ENCODE results near the gene LRP1-AS.

LRP1-AS gene

DNA sequence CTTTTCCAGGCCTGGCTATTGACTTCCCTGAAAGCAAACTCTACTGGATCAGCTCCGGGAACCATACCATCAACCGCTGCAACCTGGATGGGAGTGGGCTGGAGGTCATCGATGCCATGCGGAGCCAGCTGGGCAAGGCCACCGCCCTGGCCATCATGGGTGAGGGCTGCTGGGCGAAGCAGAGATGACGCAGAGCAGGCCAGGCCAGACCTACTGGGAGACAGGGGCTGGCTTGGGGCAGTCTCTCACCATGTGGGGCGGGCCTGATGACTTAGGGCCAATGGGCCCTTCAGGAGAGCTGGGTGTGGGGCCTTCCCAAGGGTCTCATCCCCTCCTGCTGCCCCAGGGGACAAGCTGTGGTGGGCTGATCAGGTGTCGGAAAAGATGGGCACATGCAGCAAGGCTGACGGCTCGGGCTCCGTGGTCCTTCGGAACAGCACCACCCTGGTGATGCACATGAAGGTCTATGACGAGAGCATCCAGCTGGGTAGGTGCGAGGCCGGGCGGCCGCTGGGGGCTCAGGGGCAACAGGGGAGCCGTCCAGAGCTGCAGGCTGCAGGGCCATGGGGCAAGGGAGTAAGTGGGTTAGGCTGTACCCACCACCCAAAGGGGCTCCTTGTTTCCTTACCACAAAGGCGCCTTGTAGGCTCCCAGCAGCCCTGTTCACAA, 33.0 kb upstream of the LRP1-AS start:
- no peak for DNase-seq (ENCODE audit: low read depth in 2 of 2)

DNA sequence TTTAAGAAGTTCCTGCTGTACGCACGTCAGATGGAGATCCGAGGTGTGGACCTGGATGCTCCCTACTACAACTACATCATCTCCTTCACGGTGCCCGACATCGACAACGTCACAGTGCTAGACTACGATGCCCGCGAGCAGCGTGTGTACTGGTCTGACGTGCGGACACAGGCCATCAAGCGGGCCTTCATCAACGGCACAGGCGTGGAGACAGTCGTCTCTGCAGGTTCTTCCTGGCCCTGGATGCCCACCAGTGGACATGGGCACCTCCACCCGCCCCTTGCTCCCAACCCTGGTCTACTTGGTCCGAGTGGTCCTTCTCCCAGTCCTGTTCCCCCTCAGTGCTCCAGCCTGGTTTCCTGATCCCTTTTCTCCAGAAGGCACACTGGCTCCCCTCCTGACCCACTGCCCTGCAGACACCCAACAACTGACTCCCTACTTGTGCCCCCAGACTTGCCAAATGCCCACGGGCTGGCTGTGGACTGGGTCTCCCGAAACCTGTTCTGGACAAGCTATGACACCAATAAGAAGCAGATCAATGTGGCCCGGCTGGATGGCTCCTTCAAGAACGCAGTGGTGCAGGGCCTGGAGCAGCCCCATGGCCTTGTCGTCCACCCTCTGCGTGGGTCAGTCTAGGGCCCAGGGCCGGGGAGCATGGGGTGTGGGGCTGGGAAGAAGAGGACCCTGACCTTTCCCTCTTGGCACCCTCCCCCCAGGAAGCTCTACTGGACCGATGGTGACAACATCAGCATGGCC, 32.1 kb upstream of the LRP1-AS start:
- DNase-seq (ENCODE audit: low read depth in 2 of 2) = no peak

- no peak for DNase-seq (ENCODE audit: low read depth in 2 of 2)
Observed at GRCh38 chr12:57178213-57178612, 30.8 kb upstream of the LRP1-AS start.

DNA sequence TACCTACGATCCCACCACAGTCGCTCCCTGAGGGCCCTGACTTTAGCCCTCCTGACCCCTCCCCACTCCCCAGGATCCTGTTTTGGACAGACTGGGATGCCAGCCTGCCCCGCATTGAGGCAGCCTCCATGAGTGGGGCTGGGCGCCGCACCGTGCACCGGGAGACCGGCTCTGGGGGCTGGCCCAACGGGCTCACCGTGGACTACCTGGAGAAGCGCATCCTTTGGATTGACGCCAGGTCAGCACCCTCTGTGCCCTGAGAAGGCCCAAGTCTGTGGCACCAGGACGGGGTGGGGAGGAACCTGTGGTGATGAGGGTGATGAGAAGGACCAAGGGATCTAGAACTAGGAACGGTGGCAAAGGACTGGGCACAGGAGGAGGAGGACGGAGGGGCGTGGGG, 29.9 kb upstream of the LRP1-AS start:
- DNase-seq (ENCODE audit: low read depth in 2 of 2) = no peak

- no peak for DNase-seq (ENCODE audit: low read depth in 2 of 2)
Observed at GRCh38 chr12:57176846-57177245, 29.4 kb upstream of the LRP1-AS start.

GRCh38 chr12:57176139-57176477, 28.7 kb upstream of the LRP1-AS start:
- no peak for DNase-seq (ENCODE audit: low read depth in 2 of 2)

DNA sequence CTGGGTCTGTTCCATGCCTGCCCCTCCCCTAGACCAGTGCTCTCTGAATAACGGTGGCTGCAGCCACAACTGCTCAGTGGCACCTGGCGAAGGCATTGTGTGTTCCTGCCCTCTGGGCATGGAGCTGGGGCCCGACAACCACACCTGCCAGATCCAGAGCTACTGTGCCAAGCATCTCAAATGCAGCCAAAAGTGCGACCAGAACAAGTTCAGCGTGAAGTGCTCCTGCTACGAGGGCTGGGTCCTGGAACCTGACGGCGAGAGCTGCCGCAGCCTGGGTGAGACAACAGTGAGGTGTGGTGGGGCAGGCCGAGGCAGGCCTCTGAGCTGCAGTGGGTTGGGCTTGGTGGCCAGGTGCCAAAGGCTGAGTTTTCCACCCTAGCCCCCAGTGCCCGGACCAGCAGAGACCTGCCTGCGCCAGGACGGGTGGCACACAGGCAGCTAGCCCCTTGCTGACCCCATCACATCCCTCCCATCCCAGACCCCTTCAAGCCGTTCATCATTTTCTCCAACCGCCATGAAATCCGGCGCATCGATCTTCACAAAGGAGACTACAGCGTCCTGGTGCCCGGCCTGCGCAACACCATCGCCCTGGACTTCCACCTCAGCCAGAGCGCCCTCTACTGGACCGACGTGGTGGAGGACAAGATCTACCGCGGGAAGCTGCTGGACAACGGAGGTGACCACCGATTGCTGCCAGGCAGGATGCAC, 28.2 kb upstream of the LRP1-AS start:
- DNase-seq (ENCODE audit: low read depth in 2 of 2) = peak in 1 of 2 donors; percentile 2

DNA sequence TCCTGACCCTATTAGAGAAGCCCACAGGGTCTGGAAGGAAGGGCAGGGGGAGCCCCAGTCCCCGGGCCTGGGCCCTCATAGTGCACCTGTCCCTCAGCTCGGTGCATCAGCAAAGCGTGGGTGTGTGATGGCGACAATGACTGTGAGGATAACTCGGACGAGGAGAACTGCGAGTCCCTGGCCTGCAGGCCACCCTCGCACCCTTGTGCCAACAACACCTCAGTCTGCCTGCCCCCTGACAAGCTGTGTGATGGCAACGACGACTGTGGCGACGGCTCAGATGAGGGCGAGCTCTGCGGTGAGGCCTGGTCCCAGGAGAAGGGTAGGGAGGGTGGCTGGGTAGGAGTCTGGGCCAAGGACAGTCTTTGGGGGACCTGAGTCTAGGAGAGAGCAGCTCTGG, 26.3 kb upstream of the LRP1-AS start:
- no peak for DNase-seq (ENCODE audit: low read depth in 2 of 2)

GRCh38 chr12:57173089-57173488, 25.7 kb upstream of the LRP1-AS start:
- no peak for DNase-seq (ENCODE audit: low read depth in 2 of 2)

- DNase-seq (ENCODE audit: low read depth in 2 of 2) = no peak
Observed at GRCh38 chr12:57171668-57172067, 24.2 kb upstream of the LRP1-AS start.

DNA sequence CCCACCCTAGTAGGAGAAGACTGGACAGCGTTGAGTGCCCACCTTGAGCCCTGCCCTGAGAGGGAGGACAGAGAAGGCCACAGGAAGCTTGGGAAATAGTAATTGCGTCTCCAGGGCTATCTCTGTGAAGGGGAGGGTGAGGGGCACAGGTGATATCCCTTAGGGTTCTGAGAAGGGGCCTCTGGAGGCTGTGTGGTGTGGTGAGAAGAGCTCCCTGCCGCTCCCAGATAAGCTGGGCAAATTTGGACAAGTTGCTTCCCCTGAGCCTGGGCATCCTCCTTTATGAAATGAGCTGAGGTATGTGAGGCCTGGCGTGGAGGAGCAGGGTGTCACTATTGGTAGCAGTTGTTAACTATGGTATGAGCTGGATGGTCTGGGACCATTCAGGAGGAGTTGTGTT, 23.5 kb upstream of the LRP1-AS start:
- no peak for DNase-seq (ENCODE audit: low read depth in 2 of 2)

GRCh38 chr12:57170408-57170807, 23.0 kb upstream of the LRP1-AS start:
- no peak for DNase-seq (ENCODE audit: low read depth in 2 of 2)

GRCh38 chr12:57169969-57170368, 22.6 kb upstream of the LRP1-AS start:
- no peak for DNase-seq (ENCODE audit: low read depth in 2 of 2)

DNA sequence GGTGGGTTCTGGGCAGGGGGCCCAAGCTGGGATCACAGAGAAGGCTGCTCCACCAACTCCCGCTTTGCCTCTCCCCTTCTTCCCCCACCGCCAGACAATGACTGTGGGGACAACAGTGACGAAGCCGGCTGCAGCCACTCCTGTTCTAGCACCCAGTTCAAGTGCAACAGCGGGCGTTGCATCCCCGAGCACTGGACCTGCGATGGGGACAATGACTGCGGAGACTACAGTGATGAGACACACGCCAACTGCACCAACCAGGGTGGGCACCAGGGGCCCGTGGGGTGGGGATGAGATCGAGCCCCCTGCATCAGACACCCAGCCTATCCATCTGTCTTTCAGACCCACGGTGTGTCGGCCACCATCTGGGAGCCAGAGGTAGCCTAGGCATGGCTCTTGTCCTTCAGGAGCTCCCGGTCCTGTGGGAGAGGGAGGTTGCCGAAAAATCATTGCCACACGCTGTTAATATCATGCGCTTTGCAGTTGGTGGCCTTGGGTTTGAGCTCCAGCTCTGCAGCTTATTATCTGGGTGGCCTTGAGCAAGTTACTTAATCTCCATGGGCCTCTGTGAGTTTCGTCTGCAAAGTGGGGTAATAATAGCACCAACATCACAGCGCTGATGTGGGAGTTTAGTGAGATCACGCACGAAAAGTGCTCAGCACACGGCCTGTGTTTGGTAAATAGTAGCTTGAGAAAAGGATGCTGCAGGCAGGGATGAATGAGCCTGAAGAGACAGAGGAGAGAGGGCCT, 21.8 kb upstream of the LRP1-AS start:
- no peak for DNase-seq (ENCODE audit: low read depth in 2 of 2)

- no peak for DNase-seq (ENCODE audit: low read depth in 2 of 2)
Observed at GRCh38 chr12:57168058-57168457, 20.6 kb upstream of the LRP1-AS start.

GRCh38 chr12:57166971-57167371, 19.6 kb upstream of the LRP1-AS start:
- DNase-seq (ENCODE audit: low read depth in 2 of 2) = peak in 1 of 2 donors; percentile 8

GRCh38 chr12:57165741-57166140, 18.3 kb upstream of the LRP1-AS start:
- DNase-seq (ENCODE audit: low read depth in 2 of 2) = no peak

DNA sequence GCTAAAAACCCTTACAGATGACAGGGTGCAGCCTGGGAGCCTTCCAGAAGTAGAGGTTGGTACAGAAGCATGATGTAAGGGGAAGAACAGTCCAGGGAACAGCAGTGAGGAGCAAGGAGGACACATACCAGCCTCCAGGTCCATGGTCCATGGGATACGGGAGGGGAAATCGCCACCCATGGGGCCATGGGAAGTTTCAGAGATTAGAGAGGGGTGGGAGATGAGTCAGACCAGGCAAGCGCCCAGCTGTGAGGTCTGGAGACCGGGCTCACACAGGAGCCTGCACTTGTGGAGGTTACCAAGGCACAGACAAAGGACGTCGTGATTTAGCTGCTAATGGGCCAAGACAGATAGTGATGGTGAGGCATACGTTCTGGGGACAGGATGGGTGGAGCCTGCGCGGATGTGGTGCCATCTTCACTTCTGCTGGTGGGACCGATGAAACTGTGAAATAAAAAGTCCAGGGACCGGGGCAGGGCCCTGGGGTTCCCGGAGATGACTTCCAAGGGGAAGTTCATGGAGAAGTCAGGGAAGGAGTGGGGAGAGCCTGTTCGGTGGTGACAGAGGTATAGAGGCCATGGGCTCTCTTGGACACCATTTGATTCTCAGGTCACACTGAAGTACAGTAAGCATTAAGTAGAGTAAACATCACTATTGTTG, 17.7 kb upstream of the LRP1-AS start:
- DNase-seq (ENCODE audit: low read depth in 2 of 2) = no peak

DNA sequence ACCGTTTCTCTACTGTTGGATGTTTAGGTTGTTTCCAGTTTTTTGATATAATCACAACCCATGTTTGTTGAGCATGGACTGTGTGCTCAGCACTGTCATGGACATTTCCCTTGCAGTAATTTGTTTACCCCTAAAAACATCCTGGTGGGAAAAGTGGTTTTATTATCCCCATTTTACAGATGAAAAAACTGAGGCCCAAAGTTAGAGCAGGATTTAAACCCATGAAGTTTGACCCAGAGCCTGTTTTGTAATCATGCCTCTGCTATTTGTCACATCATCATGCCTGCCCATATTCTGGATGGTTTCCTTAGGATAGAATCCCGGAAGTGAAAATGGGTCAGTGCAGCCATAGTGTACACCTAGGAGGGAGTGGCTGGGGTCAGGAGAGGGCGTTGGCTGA, 17.0 kb upstream of the LRP1-AS start:
- no peak for DNase-seq (ENCODE audit: low read depth in 2 of 2)

DNA sequence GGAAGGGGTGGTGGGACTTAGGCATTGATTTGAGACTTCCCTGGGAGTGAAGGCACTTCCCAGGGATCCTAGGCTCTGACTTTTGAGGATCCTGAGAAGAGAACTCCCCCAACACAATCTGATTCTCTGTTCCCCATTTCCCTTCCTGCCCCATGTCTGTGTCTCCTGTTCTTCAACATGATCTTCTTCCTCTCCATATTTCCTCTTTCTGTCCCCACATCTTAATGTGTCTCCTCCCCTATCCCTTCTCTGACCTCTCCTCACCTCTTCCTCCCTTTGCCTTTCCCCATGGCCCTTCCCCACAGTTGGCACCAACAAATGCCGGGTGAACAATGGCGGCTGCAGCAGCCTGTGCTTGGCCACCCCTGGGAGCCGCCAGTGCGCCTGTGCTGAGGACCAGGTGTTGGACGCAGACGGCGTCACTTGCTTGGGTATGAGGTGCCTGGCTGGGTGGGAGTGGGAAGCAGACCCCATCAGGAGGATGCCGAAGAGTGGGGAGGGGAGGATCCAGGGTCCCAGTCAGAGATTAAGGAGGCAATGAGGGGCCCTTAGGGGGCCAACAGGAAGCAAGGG, 15.2 kb upstream of the LRP1-AS start:
- no peak for DNase-seq (ENCODE audit: low read depth in 2 of 2)

- no peak for DNase-seq (ENCODE audit: low read depth in 2 of 2)
Observed at GRCh38 chr12:57161491-57161890, 14.1 kb upstream of the LRP1-AS start.
